RWPE1 (cell line): ENCODE measurements around the gene GRIN2A.

Experiments used
- CTCF ChIA-PET: fragments of 350-600 bp; sonication (Branson Sonifier 250); formaldehyde crosslinking; extraction: SDS; loops from one replicate; lab custom pipeline; 2021; lab: Yijun Ruan, JAX
- POLR2A ChIA-PET: fragments of 400-600 bp; formaldehyde crosslinking; extraction: SDS; loops from one replicate; lab custom pipeline; 2020; ENCODE audit warnings: antibody characterized with exemption; ENCODE audit not compliant: low non-redundant PET; lab: Yijun Ruan, JAX
- DNase-seq: peaks from one replicate; pipeline ENCODE4 v3.0.0; 2012; ENCODE audit warnings: low spot score
- H3K27ac ChIP-seq: fragments of 450-650 bp; 2 replicates; pipeline ENCODE4 v1.5.1; 2017
- TF ChIP-seq, protein P1 (sequence below): fragments of 450-650 bp; conservative IDR thresholded peaks from 2 replicates; pipeline ENCODE4 v1.5.1; 2017; ENCODE audit warnings: low read depth, mild to moderate bottlenecking

Gene GRIN2A

DNA sequence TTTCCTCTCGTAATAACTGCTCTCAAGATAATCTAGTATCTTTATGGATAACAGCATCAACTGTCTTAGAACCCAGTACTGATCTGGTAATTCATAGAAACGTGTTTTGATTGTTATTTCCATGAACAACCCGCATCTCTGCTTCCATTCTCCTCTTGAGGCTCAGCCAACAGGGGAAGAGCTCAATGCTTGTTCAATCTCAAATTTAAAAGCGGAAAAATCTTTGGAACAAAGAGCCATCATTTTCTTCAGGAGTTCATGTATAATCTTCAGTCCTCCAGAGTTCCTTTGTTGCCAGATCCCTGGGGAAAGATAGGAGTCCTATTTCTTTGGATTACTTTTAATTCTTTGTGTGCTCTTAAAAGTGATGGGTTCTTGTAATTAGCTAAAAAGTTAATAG lies 319.9 kb downstream of the GRIN2A start:
- TF ChIP-seq, protein P1, sequence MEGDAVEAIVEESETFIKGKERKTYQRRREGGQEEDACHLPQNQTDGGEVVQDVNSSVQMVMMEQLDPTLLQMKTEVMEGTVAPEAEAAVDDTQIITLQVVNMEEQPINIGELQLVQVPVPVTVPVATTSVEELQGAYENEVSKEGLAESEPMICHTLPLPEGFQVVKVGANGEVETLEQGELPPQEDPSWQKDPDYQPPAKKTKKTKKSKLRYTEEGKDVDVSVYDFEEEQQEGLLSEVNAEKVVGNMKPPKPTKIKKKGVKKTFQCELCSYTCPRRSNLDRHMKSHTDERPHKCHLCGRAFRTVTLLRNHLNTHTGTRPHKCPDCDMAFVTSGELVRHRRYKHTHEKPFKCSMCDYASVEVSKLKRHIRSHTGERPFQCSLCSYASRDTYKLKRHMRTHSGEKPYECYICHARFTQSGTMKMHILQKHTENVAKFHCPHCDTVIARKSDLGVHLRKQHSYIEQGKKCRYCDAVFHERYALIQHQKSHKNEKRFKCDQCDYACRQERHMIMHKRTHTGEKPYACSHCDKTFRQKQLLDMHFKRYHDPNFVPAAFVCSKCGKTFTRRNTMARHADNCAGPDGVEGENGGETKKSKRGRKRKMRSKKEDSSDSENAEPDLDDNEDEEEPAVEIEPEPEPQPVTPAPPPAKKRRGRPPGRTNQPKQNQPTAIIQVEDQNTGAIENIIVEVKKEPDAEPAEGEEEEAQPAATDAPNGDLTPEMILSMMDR = no peak
- DNase-seq = no peak
- ChIA-PET CTCF (interaction anchor here (0.5 kb wide), 1 partner anchor 33 kb away, joined by 3 read pairs; no protein-coding TSS in a partner anchor), POLR2A (no interaction called here)
- H3K27ac ChIP-seq = no peak overlapping the region

DNA sequence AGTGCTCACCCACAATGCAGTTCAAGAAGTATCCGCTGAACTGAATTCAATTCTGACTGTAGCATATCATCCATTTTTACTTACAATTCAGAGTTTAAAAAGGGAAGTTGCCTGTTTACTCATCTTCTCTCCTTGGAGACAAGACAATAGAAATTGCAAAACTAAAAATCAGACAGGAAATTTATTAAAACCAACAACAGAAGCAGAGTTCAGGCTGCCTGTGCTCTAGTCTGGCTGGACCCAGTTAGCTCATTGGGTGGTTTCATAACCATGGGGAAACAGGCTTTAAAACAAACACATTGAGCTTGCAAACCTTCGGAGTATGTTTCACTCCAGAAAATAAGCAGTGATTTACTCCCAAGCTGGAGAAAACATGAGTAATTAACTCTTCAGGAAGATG lies 321.4 kb downstream of the GRIN2A start:
- H3K27ac ChIP-seq = no peak overlapping the region
- TF ChIP-seq, protein P1 = no peak
- no peak for DNase-seq
- ChIA-PET POLR2A (no interaction called here), CTCF (no interaction called here)

DNA sequence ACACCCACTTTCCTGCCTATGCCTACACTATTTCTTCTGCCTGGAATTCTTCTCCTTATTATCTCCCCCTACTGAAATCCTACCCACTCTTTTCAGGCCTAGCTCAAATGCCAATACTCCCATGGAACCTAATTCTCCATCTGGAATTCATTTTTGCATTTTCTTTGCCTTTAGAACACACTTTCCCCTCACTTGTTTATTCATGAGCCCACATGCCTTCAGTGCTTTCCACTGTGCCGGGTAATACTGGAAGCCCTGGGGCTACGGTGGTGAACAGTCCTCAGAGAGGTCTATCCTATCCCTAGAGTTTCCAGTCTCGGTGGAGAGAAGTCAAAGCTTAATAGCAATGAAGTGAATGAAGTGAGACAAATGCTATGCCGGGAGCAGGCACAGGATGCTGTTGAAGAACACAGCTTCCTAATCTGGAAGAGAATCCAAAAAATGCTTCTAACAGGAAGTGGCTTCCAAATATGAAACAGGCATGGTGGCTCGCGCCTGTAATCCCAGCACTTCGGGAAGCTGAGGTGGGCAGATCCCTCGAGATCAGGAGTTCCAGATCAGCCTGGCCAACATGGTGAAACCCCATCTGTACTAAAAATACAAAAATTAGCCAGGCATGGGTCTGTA lies 322.4 kb downstream of the GRIN2A start:
- ChIA-PET POLR2A (no interaction called here), CTCF (no interaction called here)
- H3K27ac ChIP-seq = no peak overlapping the region
- no peak for DNase-seq
- TF ChIP-seq, protein P1 = no peak

GRCh38 chr16:9854675-9855074 lies 327.6 kb downstream of the GRIN2A start:
- ChIA-PET POLR2A (no interaction called here), CTCF (interaction anchor here (0.8 kb wide), 1 partner anchor 255 kb away, joined by 4 read pairs; no protein-coding TSS in a partner anchor)
- no peak overlapping the region for H3K27ac ChIP-seq
- no peak for DNase-seq
- TF ChIP-seq, protein P1 = no peak

- TF ChIP-seq, protein P1 = no peak
- POLR2A ChIA-PET = no interaction called here
- CTCF ChIA-PET = interaction anchor here (0.6 kb wide), 1 partner anchor 9 kb away, joined by 3 read pairs; no protein-coding TSS in a partner anchor
Measured at GRCh38 chr16:9852003-9852402, 330.2 kb downstream of the GRIN2A start.

DNA sequence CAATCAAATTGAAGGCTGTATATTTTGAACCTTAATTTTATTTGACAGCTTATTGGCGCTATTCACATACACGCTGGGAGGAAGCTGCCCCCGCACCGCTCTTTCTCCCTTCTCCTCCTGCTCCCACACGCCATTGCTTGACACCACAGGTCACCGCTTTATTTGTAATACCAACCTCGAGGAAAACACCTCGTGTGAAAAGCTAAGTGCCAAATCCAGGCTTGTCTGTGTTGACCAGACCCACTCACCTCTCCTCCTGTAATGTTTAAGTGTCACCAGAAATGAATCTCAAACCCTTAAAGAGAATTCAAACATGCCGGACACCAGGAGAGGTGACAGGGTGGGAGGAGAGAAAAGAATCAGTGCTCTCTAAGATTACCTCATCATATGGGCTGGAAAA lies 331.4 kb downstream of the GRIN2A start:
- TF ChIP-seq, protein P1 = no peak
- POLR2A ChIA-PET = no interaction called here
- no peak overlapping the region for H3K27ac ChIP-seq
- CTCF ChIA-PET = no interaction called here
- DNase-seq = no peak

More at GRCh38 chr16:9852003-9852402, 330.2 kb downstream of the GRIN2A start:
- DNase-seq = no peak
- no peak overlapping the region for H3K27ac ChIP-seq
